ENCODE measurements around the gene BCL2L15. TPM values are rescaled to one million over a fixed set of nuclear protein-coding genes. Genes with fewer than 3 reads are reported as not detected.
A peak's percentile ranks its signal among the peaks of the same experiment; 100 is the strongest.

The BCL2L15 gene
- total and polyA plus RNA-seq, 2 of the 13 experiments (the other 11 are each of a cell fraction or from before 2014, with no cell fraction given) = 0.03 to 0.27 TPM

GRCh38 chr1:113928941-113929749 lies 41.8 kb upstream of the BCL2L15 start, which contains the start of gene HIPK1 (continued):
- peak; percentile 81 for TF ChIP-seq ZGPAT (CRISPR knock-in tag; IDR thresholded peaks at IDR 0.05)
- peak; percentile 76; the same call in 1 of the 2 replicates for TF ChIP-seq SMYD3 (CRISPR knock-in tag; IDR thresholded peaks at IDR 0.05)
- TF ChIP-seq, protein P1, sequence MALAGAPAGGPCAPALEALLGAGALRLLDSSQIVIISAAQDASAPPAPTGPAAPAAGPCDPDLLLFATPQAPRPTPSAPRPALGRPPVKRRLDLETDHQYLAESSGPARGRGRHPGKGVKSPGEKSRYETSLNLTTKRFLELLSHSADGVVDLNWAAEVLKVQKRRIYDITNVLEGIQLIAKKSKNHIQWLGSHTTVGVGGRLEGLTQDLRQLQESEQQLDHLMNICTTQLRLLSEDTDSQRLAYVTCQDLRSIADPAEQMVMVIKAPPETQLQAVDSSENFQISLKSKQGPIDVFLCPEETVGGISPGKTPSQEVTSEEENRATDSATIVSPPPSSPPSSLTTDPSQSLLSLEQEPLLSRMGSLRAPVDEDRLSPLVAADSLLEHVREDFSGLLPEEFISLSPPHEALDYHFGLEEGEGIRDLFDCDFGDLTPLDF (CRISPR knock-in tag; IDR thresholded peaks at IDR 0.05) = peak; percentile 82
- TF ChIP-seq, protein P2, sequence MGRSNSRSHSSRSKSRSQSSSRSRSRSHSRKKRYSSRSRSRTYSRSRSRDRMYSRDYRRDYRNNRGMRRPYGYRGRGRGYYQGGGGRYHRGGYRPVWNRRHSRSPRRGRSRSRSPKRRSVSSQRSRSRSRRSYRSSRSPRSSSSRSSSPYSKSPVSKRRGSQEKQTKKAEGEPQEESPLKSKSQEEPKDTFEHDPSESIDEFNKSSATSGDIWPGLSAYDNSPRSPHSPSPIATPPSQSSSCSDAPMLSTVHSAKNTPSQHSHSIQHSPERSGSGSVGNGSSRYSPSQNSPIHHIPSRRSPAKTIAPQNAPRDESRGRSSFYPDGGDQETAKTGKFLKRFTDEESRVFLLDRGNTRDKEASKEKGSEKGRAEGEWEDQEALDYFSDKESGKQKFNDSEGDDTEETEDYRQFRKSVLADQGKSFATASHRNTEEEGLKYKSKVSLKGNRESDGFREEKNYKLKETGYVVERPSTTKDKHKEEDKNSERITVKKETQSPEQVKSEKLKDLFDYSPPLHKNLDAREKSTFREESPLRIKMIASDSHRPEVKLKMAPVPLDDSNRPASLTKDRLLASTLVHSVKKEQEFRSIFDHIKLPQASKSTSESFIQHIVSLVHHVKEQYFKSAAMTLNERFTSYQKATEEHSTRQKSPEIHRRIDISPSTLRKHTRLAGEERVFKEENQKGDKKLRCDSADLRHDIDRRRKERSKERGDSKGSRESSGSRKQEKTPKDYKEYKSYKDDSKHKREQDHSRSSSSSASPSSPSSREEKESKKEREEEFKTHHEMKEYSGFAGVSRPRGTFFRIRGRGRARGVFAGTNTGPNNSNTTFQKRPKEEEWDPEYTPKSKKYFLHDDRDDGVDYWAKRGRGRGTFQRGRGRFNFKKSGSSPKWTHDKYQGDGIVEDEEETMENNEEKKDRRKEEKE (IDR thresholded peaks at IDR 0.05) = no peak
- TF ChIP-seq BRCA1 (CRISPR knock-in tag; IDR thresholded peaks at IDR 0.05) = no peak; the same call in 1 of the 2 replicates
- peak; percentile 27 for TF ChIP-seq TBL1XR1 (IDR thresholded peaks at IDR 0.05; ENCODE audit: borderline replicate concordance, low read length, partially characterized antibody)
- no peak for TF ChIP-seq SATB2 (CRISPR knock-in tag; IDR thresholded peaks at IDR 0.05)
- TF ChIP-seq CENPT (CRISPR knock-in tag; IDR thresholded peaks at IDR 0.05; ENCODE audit: low read depth) = no peak
- no peak; the same call in 1 of the 2 replicates for TF ChIP-seq MYNN (CRISPR knock-in tag; IDR thresholded peaks at IDR 0.05; ENCODE audit: low read depth)
- no peak for TF ChIP-seq ZNF790 (CRISPR knock-in tag; IDR thresholded peaks at IDR 0.05; ENCODE audit: borderline replicate concordance)
- TF ChIP-seq ZNF12 (CRISPR knock-in tag; IDR thresholded peaks at IDR 0.05) = no peak; the same call in none of the 2 replicates
- no peak for TF ChIP-seq NAIF1 (CRISPR knock-in tag; IDR thresholded peaks at IDR 0.05; ENCODE audit: borderline replicate concordance)
- peak; percentile 8; the same call in 1 of the 2 replicates for TF ChIP-seq HHEX (CRISPR knock-in tag; IDR thresholded peaks at IDR 0.05)
- TF ChIP-seq XRCC5 (optimal IDR thresholded peaks at IDR 0.05; ENCODE audit: low read length) = peak; percentile 99
- no peak for TF ChIP-seq ZNF547 (CRISPR knock-in tag; IDR thresholded peaks at IDR 0.05)
- peak; percentile 100 for TF ChIP-seq YY1 (IDR thresholded peaks at IDR 0.05; ENCODE audit: insufficient read depth, insufficient replicate concordance, low read depth, low read length)
- peak; percentile 46; the same call in 1 of the 2 replicates for TF ChIP-seq NFYB (CRISPR knock-in tag; IDR thresholded peaks at IDR 0.05)

All from HepG2 (cell line).